Activated T-helper 17 cell treated with anti-CD3 and anti-CD28 coated beads, Interleukin-2, amount 50 U/mL, for 72 hours (primary cell): ENCODE measurements around the gene MTMR12. TPM values are rescaled to one million over a fixed set of nuclear protein-coding genes. Genes with fewer than 3 reads are reported as not detected.
A peak's percentile ranks its signal among the peaks of the same experiment; 100 is the strongest.

Source experiments
- ATAC-seq: fragments of 150-1000 bp; cut with Tn5 transposase; replicated peaks from 2 replicates; pipeline ENCODE4 v1.10.0; 2021; ENCODE audit warnings: mild to moderate bottlenecking, moderate library complexity
- H3K27ac Mint-ChIP-seq: one replicate; pipeline ENCODE4 v1.8.0; 2022; ENCODE audit warnings: mixed read lengths
- H3K27me3 Mint-ChIP-seq: one replicate; pipeline ENCODE4 v1.8.0; 2022; ENCODE audit warnings: mixed read lengths
- H3K36me3 Mint-ChIP-seq: one replicate; pipeline ENCODE4 v1.8.0; 2022; ENCODE audit warnings: low read depth, mild to moderate bottlenecking, mixed read lengths
- H3K4me1 Mint-ChIP-seq: one replicate; pipeline ENCODE4 v1.8.0; 2022; ENCODE audit warnings: mixed read lengths
- H3K4me3 Mint-ChIP-seq: one replicate; pipeline ENCODE4 v1.8.0; 2022; ENCODE audit warnings: mild to moderate bottlenecking, mixed read lengths
- H3K9me3 Mint-ChIP-seq: one replicate; pipeline ENCODE4 v1.8.0; 2022; ENCODE audit warnings: mixed read lengths
- total RNA-seq, 2 donors: library from RNA; stranded (reverse); gene quantifications; one replicate each; pipeline ENCODE4 v1.2.3, GENCODE V29; 2022

MTMR12 gene
- total RNA-seq, 2 donors from 2014 or later, result 28.4 TPM

DNA sequence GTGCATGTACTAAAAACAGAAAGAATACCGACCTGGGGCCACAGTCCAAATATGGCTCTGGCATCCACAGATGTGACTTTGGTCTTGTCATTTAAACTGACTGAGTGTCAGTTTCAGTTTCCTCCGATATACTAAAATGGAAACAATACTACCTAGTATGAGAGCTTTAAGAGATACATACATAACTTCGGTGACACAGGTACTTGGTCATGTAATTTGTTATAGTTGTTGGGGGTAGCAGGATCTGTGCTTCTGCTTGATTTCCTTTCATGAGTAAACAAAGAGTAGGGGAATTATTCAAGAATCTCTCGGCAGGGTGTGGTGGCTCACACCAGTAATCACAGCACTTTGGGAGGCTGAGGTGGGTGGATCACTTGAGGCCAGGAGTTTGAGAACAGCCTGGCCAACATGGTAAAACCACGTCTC is 32.1 kb downstream of the MTMR12 start:
- peak; percentile 86 for ATAC-seq
- H3K27me3 Mint-ChIP-seq, result no peaks in the 10 kb centered on the region
- H3K4me1 Mint-ChIP-seq, result peaks cover 42% of the 10 kb centered on the region
- peaks cover 18% of the 10 kb centered on the region for H3K36me3 Mint-ChIP-seq
- peak overlapping the region; percentile 88 for H3K27ac Mint-ChIP-seq
- no peaks in the 10 kb centered on the region for H3K9me3 Mint-ChIP-seq
- peak overlapping the region; percentile 74 for H3K4me3 Mint-ChIP-seq

DNA sequence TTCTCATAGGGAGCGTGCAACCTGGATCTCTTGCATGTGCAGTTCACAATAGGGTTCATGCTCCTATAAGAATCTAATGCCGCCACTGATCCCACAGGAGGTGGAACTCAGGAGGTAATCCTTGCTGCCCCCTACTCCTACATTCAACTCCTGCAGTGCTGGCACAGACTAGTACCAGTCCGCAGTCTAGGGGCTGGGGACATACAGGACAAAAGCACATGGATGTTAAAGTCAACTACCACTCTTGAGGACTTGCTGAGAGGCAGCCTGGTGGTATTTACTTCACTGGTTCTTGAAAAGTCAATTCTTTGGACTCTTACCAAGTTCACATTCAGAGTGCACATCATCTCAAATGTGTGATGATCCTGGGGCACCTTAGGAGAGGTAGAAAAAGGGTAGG is 33.0 kb downstream of the MTMR12 start:
- Mint-ChIP-seq H3K4me3 (peak overlapping the region; percentile 74), H3K27ac (peak overlapping the region; percentile 88)

DNA sequence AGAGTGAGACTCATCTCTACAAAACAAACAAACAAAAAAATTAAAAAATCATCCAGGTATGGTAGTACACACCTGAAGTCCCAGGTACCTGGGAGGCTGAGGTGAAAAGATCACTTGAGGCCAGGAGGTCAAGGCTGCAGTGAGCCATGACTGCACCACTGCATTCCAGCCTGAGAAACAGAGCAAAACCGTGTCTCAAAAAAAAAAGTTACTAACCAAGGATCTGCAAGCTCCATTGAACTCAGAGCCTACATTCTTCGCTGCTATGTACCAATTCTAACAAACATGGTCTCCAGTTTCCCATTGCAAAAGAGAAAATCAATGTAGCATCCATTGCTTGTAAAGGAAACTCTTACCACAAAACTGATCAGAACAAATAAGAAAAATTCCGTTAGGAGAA is 33.5 kb downstream of the MTMR12 start:
- no peak for ATAC-seq
- Mint-ChIP-seq H3K36me3 (peaks cover 32% of the 10 kb centered on the region), H3K4me1 (peaks cover 42% of the 10 kb centered on the region), H3K27me3 (no peaks in the 10 kb centered on the region), H3K27ac (no peak overlapping the region), H3K4me3 (peak overlapping the region; percentile 74), H3K9me3 (no peaks in the 10 kb centered on the region)

More for the DNA sequence above, 33.0 kb downstream of the MTMR12 start:
- peaks cover 26% of the 10 kb centered on the region for H3K36me3 Mint-ChIP-seq
- H3K4me1 Mint-ChIP-seq, result peaks cover 42% of the 10 kb centered on the region
- H3K27me3 Mint-ChIP-seq, result no peaks in the 10 kb centered on the region
- no peaks in the 10 kb centered on the region for H3K9me3 Mint-ChIP-seq
- no peak for ATAC-seq

DNA sequence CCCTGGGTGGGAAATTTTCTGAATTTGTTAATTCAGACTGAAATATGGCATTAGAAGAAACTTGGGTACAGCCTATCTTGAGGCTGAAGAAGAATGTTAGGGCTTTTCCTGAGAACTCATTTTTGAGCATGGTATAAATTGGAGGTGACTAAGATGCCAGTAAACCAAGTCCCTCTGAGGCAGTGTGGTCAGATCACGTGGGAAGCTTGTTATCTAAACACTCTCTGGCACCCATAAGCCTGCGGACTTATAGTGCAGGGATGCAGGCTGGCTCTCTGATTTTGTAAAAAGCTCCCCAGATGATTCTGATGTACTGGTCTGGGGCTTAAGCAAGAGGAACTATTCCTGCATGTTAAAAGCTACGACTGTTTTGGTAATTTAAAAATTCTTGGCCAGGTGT is 34.3 kb downstream of the MTMR12 start:
- ATAC-seq, result peak; percentile 64
- Mint-ChIP-seq H3K4me3 (peak overlapping the region; percentile 44), H3K9me3 (no peaks in the 10 kb centered on the region), H3K36me3 (peaks cover 40% of the 10 kb centered on the region), H3K4me1 (peaks cover 35% of the 10 kb centered on the region), H3K27ac (peak overlapping the region; percentile 74), H3K27me3 (no peaks in the 10 kb centered on the region)

DNA sequence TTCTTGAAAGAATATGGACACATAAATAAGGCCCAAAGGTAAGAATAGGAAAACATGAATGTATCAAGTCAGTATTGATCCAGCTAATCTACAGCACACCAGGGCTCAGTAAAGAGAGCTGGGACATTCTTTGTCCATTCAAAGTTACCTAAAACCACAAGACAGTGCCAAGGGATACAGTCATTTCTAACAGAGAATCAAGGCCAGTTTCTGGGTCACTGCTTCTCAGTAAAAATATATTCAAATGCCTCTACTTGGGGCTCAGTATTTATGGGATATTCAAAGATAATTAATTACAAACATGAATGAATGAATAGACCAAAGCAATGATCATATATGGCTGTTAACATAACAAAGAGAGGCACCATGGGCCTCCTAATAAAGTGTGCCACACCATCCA is 34.9 kb downstream of the MTMR12 start:
- H3K4me3 Mint-ChIP-seq, result peak overlapping the region; percentile 44
- peaks cover 32% of the 10 kb centered on the region for H3K4me1 Mint-ChIP-seq
- H3K9me3 Mint-ChIP-seq, result no peaks in the 10 kb centered on the region
- no peaks in the 10 kb centered on the region for H3K27me3 Mint-ChIP-seq
- peak overlapping the region; percentile 74 for H3K27ac Mint-ChIP-seq
- ATAC-seq, result peak; percentile 23
- peaks cover 46% of the 10 kb centered on the region for H3K36me3 Mint-ChIP-seq

DNA sequence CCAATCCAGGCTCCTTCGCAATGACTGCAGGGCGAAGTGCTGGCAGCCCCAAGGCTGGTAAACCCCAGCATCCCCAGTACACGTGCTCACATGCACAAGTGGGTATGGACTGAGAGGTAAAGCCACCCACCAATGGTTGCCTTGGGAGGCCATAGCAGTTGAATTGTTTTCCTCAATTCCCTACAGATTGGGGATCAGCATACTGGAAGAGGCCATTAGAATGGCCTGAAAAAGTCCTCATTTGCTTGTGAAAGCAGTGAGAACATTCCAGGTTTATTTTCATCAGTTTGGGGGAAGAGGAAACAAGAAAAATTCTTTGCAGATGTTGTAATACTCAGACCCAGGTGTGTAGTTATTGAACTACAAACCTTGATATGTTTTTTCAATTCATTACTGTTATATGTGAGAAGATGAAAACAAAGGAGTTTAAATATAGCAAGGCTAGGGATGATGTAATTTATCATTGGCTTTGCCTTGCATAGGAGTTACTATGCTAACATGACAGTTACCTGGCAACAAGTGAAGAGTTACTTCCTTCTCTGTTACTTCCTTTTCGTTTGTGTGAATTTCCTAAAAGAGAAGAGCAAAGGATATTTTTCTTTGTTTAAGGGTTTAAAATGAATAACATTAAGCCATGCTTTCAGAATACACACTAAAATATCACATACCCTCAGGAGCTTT is 36.4 kb downstream of the MTMR12 start:
- peak overlapping the region; percentile 74 for H3K27ac Mint-ChIP-seq
- no peak for ATAC-seq
- H3K27me3 Mint-ChIP-seq, result no peaks in the 10 kb centered on the region
- H3K36me3 Mint-ChIP-seq, result peaks cover 54% of the 10 kb centered on the region
- H3K4me1 Mint-ChIP-seq, result peaks cover 31% of the 10 kb centered on the region
- H3K9me3 Mint-ChIP-seq, result no peaks in the 10 kb centered on the region
- peak overlapping the region; percentile 15 for H3K4me3 Mint-ChIP-seq

DNA sequence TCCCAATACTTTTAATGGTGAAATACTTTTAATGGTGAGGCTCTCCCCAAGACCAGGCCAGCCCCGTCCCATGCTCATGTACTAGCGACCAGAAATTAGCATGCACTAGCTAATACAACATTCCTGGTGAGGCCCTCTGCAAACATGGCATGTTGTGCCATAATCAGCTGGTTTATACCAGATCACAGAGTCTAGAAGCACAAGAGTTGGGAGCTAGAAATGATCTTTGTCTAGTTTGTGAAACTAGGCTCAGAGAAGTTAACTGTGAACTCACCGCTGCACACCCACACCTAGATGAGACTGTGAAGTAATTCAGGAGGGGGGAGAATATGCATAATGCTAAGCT is 37.4 kb downstream of the MTMR12 start:
- Mint-ChIP-seq H3K27ac (peak overlapping the region; percentile 48), H3K9me3 (no peaks in the 10 kb centered on the region), H3K4me3 (peak overlapping the region; percentile 13), H3K27me3 (no peaks in the 10 kb centered on the region), H3K36me3 (peaks cover 56% of the 10 kb centered on the region), H3K4me1 (peaks cover 22% of the 10 kb centered on the region)
- peak; percentile 16 for ATAC-seq

DNA sequence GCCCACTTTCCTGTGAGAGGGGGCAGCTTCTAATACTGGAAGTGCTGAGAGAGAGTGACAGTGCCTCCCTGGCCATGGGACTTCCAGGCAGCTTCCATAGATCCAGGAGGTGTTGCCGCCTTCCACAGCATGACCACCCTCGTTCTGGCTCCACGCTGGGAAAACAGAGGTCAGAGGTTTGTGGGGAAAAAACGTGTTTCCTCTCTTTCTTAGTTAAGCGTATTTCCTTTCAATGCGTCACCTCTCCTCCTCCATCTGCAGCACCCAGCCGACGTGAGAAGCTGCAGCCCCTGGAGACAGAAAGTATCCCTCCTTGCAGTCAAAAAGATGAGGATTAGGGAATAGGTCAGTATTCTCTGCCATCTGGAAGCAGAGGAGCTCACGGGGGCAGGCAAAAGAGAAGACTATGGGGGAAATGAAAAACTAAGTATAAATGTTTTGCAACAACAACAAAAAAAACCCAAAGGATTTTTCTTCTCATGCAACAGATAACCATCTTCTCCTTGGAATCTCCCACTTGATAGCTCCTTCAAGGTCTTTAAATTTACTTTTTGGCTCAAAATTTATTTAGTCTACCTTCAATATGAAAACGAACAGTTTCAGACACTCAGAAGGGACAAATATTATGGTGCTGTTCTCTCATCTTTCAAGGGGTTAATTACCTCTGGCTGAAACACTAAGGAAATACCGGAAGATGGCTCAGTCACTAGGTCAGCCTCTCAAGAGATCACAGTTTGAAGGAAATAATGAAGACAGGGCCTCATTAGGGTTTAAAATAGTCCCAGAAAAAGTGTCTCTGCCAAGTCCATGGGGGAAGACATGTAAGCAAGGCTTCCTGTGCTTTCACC is 38.0 kb downstream of the MTMR12 start:
- Mint-ChIP-seq H3K4me3 (no peak overlapping the region), H3K27ac (peak overlapping the region; percentile 48), H3K4me1 (peaks cover 16% of the 10 kb centered on the region), H3K27me3 (no peaks in the 10 kb centered on the region), H3K9me3 (no peaks in the 10 kb centered on the region), H3K36me3 (peaks cover 62% of the 10 kb centered on the region)
- no peak for ATAC-seq

DNA sequence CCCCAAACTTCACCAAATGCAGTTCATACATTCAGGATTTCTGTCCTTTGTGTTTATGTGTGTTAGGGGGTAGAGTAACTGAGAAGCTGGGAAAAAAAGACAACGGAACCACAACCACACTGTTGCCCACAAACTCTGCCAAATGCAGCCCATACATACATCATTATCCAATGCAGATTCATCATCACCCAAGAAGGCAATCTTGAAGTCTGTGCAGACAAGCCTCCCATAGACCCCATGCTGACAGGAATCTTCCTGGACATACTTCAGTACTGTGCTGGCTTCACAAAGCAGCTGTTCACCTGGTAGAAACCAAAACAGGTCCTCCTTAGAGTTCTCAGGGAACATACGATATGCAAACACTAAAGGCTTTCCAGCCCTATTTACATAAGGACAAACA is 38.9 kb downstream of the MTMR12 start:
- peaks cover 67% of the 10 kb centered on the region for H3K36me3 Mint-ChIP-seq
- no peaks in the 10 kb centered on the region for H3K9me3 Mint-ChIP-seq
- no peak overlapping the region for H3K27ac Mint-ChIP-seq
- peaks cover 16% of the 10 kb centered on the region for H3K4me1 Mint-ChIP-seq
- ATAC-seq, result no peak
- H3K4me3 Mint-ChIP-seq, result no peak overlapping the region
- H3K27me3 Mint-ChIP-seq, result no peaks in the 10 kb centered on the region

DNA sequence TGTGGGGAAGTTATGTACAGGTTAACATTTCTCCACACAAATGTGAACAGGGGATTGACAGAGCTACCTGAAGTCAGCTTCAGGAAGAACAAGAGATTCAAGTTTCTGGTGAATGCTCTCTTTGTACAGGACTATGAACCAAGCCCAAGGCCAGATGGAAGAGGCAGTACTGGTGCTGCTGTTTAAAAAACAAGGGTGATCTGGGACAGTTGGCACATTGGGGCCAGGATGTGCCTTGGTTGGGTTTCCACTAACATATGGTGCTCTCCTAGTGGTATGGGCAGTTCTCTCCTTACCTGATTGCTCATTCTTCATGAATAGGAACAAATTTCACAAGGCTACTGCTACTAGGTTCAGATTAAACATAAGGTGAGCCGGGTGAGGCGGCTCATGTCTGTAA is 40.0 kb downstream of the MTMR12 start:
- H3K36me3 Mint-ChIP-seq, result peaks cover 77% of the 10 kb centered on the region
- ATAC-seq, result no peak
- H3K4me1 Mint-ChIP-seq, result peaks cover 8% of the 10 kb centered on the region
- H3K27ac Mint-ChIP-seq, result no peak overlapping the region
- H3K4me3 Mint-ChIP-seq, result no peak overlapping the region
- H3K27me3 Mint-ChIP-seq, result no peaks in the 10 kb centered on the region
- H3K9me3 Mint-ChIP-seq, result no peaks in the 10 kb centered on the region

DNA sequence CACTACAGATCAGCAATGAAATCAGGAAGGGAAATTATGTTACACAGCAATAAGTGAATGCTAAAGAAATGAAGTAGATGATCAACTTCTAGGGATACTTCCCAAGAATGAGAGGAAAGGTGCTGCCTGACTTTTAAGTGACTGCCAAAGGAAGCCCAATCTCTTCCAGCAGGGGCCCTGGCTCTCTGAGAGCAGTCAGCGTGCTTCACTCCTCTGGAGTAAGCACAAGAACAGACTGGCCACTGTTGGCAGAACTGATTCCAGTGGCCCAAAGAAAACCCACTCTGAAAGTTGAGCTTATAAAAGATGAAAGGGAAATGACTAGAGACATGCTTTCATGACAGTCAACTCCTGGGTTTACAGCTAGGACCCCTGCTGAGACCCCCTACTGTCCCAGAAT is 41.8 kb downstream of the MTMR12 start:
- no peaks in the 10 kb centered on the region for H3K9me3 Mint-ChIP-seq
- H3K27me3 Mint-ChIP-seq, result no peaks in the 10 kb centered on the region
- H3K27ac Mint-ChIP-seq, result no peak overlapping the region
- no peak overlapping the region for H3K4me3 Mint-ChIP-seq
- peaks cover 88% of the 10 kb centered on the region for H3K36me3 Mint-ChIP-seq
- no peak for ATAC-seq
- H3K4me1 Mint-ChIP-seq, result no peaks in the 10 kb centered on the region

DNA sequence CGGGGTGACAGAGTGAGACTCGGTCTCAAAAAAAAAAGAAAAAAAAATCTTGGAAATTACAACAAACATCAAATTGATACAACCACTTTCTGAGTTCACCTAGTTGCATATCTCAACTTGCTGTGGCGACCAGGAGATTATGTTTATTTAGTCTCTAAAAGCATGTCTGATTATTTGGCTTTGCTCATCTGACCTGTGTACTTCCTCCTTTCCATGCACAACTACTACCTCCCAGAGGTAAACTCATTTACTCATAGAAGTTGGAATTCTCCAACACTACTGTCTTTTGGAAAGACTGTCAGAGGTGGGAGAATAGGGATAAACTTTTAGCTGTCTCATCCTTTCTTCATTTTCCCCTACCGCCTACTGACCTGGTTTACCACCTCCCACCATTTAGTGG is 42.6 kb downstream of the MTMR12 start:
- no peaks in the 10 kb centered on the region for H3K4me1 Mint-ChIP-seq
- no peak overlapping the region for H3K4me3 Mint-ChIP-seq
- H3K27me3 Mint-ChIP-seq, result no peaks in the 10 kb centered on the region
- peaks cover 88% of the 10 kb centered on the region for H3K36me3 Mint-ChIP-seq
- no peak overlapping the region for H3K27ac Mint-ChIP-seq
- H3K9me3 Mint-ChIP-seq, result no peaks in the 10 kb centered on the region
- ATAC-seq, result no peak

DNA sequence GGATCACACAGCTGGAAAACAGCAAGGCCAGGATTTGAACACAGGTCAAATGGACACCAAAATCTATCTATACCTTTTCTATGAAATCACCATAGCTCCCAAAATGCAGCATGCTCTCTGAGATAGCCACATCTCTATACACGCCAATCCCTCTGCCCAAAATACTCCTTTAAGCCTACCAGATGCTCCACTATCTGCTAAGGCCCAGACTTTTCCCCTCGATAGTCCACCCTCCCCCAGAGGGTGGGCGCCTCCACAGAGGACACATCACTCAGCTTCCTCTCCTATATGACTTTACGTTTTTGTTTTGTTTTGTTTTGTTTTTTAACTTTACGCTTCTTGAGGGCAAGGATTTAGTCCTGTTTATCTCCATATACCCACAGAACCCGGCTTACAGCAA is 46.8 kb downstream of the MTMR12 start:
- Mint-ChIP-seq H3K27me3 (no peaks in the 10 kb centered on the region), H3K9me3 (no peaks in the 10 kb centered on the region), H3K4me1 (peaks cover 6% of the 10 kb centered on the region), H3K36me3 (peaks cover 95% of the 10 kb centered on the region), H3K4me3 (no peak overlapping the region), H3K27ac (no peak overlapping the region)
- ATAC-seq, result no peak

DNA sequence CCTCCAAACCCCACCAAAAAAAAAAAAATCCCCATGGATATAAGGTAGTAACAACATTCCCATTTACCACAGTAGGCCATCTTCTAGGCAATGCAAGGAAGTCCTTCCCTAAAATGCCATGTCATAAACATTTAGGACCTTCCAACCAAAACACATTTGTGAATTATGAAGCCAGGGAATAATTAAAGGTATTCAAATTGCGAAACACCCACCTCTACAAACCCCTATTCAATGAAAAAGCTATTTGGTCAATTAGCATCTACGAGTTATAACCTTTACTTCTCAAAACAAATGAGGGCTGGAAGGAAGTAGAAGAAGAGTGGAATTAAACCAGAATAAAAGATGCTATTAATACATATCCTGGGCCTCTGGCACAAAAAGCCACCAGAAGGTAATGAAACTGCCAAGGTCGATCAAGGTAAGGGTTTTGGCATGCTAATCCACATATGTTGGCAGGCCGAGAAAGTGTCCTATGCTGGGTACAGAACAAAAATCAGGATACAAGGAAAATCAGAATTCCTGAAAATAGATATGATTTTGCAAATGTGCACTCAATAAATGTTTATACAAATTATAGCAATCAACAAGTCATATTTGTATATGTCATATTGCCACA is 47.7 kb downstream of the MTMR12 start:
- ATAC-seq, result no peak
- H3K4me3 Mint-ChIP-seq, result no peak overlapping the region
- no peak overlapping the region for H3K27ac Mint-ChIP-seq
- peaks cover 6% of the 10 kb centered on the region for H3K4me1 Mint-ChIP-seq
- H3K9me3 Mint-ChIP-seq, result no peaks in the 10 kb centered on the region
- H3K27me3 Mint-ChIP-seq, result no peaks in the 10 kb centered on the region
- peaks cover 94% of the 10 kb centered on the region for H3K36me3 Mint-ChIP-seq

DNA sequence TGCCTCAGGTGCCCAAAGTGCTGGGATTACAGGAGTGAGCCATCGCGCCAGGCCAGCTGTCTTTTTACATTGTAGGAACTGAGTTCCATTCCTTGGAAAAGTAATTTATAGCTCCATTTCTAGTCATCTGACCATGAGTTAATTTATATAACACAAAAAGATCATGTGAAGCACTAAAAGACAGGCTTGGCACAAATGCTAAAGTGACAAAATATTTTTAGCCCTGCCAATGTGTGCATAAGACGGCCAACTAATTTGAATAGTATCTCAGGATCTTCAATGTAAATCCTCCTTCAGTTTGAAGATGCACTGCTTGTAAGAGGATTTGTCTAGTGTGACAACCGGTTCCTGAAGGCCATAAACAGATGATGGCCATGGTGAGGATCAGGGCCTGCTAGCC is 49.1 kb downstream of the MTMR12 start:
- H3K9me3 Mint-ChIP-seq, result no peaks in the 10 kb centered on the region
- no peaks in the 10 kb centered on the region for H3K27me3 Mint-ChIP-seq
- peaks cover 6% of the 10 kb centered on the region for H3K4me1 Mint-ChIP-seq
- peaks cover 99% of the 10 kb centered on the region for H3K36me3 Mint-ChIP-seq
- no peak overlapping the region for H3K27ac Mint-ChIP-seq
- no peak for ATAC-seq
- H3K4me3 Mint-ChIP-seq, result no peak overlapping the region
